DND-41 (cell line): ENCODE measurements around the gene ELOVL7.

Source experiments
- ATAC-seq: fragments of 200-7000 bp; cut with Tn5 transposase; 3 replicates; pipeline ENCODE4 v1.9.1; 2021; ENCODE audit warnings: low read depth; ENCODE audit not compliant: insufficient read depth
- DNase-seq: peaks from one replicate; pipeline ENCODE4 v3.0.0-alpha.2; 2020
- H2AFZ ChIP-seq: 2 replicates; pipeline ENCODE4 v1.6.0; 2012; ENCODE audit warnings: low read depth, low read length
- H3K27ac ChIP-seq: 2 replicates; pipeline ENCODE4 v1.5.1; 2012; ENCODE audit warnings: low read length, inconsistent platforms
- H3K27me3 ChIP-seq: fragments of 200-600 bp; sonication (generic); 2 replicates; pipeline ENCODE4 v1.6.0; 2012; ENCODE audit warnings: low read length, mild to moderate bottlenecking, inconsistent platforms; ENCODE audit not compliant: insufficient read depth, poor library complexity
- H3K36me3 ChIP-seq: 2 replicates; pipeline ENCODE4 v1.5.1; 2012; ENCODE audit warnings: low read length, inconsistent platforms; ENCODE audit not compliant: insufficient read depth
- H3K4me1 ChIP-seq: 2 replicates; pipeline ENCODE4 v1.5.1; 2012; ENCODE audit warnings: mild to moderate bottlenecking, low read length; ENCODE audit not compliant: insufficient read depth
- H3K4me2 ChIP-seq: 2 replicates; pipeline ENCODE4 v1.6.0; 2012; ENCODE audit warnings: mild to moderate bottlenecking, moderate library complexity, low read length, inconsistent platforms; ENCODE audit not compliant: insufficient read depth
- H3K4me3 ChIP-seq, 2 experiments: fragments of 200-600 bp in 1 of 2; shearing (Covaris generic) in 1 of 2; 2 replicates each; pipeline ENCODE4 v1.5.1; 2012 to 2016; ENCODE audit warnings: inconsistent platforms in 2 of 2, low read length in 2 of 2, mild to moderate bottlenecking in 2 of 2, low read depth in 1 of 2, moderate library complexity in 1 of 2
- H3K79me2 ChIP-seq: 2 replicates; pipeline ENCODE4 v1.6.0; 2012; ENCODE audit warnings: low read length, inconsistent platforms; ENCODE audit not compliant: insufficient read depth
- H3K9ac ChIP-seq: 2 replicates; pipeline ENCODE4 v1.6.0; 2012; ENCODE audit warnings: low read depth, mild to moderate bottlenecking, inconsistent platforms, low read length, moderate library complexity
- H3K9me3 ChIP-seq: 2 replicates; pipeline ENCODE4 v1.5.1; 2012; ENCODE audit warnings: low read length, moderate library complexity, mild to moderate bottlenecking, inconsistent platforms; ENCODE audit not compliant: insufficient read depth, severe bottlenecking
- H4K20me1 ChIP-seq: 2 replicates; pipeline ENCODE4 v1.6.0; 2012; ENCODE audit warnings: low read length; ENCODE audit not compliant: insufficient read depth
- EZH2 ChIP-seq: IDR thresholded peaks from 3 replicates; pipeline ENCODE4 v1.6.1; 2012; ENCODE audit warnings: borderline replicate concordance, low read depth, mild to moderate bottlenecking, moderate library complexity, low read length, inconsistent platforms; ENCODE audit not compliant: severe bottlenecking
- TF ChIP-seq, protein P1 (sequence below): IDR thresholded peaks from 2 replicates; pipeline ENCODE4 v1.5.1; 2012; ENCODE audit warnings: borderline replicate concordance, low read length, moderate library complexity, mild to moderate bottlenecking; ENCODE audit not compliant: poor library complexity, severe bottlenecking; ENCODE audit errors: extremely low read depth

ELOVL7 gene

DNA sequence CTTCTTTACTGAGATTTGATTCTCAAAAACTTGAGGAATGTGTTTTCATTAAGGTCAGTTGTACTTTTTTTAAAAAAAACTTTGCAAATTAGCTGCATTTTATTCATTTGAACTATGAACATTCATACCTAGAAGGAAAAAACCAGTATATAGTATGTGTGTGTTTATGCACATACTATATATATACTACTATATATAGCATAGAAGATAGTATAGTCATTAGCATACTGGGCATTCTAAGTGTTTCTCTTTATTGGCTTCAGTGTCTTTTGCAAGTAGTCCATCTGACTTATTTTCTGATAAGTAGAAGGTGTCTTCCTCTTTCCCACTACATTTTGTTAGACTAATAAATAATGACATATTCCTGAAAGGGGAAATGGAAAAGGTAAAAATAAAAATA lies 33.0 kb downstream of the ELOVL7 start:
- H2AFZ ChIP-seq, result no peak overlapping the region
- no peaks in the 10 kb centered on the region for H4K20me1 ChIP-seq
- DNase-seq (no peak), ATAC-seq (no peak)
- no peaks in the 10 kb centered on the region for H3K9me3 ChIP-seq
- no peaks in the 10 kb centered on the region for H3K79me2 ChIP-seq
- H3K4me2 ChIP-seq, result no peak overlapping the region
- H3K9ac ChIP-seq, result no peak overlapping the region
- H3K27ac ChIP-seq, result no peak overlapping the region
- no peaks in the 10 kb centered on the region for H3K4me1 ChIP-seq
- no peaks in the 10 kb centered on the region for H3K27me3 ChIP-seq
- H3K4me3 ChIP-seq, result no peak overlapping the region
- no peaks in the 10 kb centered on the region for H3K36me3 ChIP-seq
- no peak for TF ChIP-seq EZH2
- TF ChIP-seq, protein P1, sequence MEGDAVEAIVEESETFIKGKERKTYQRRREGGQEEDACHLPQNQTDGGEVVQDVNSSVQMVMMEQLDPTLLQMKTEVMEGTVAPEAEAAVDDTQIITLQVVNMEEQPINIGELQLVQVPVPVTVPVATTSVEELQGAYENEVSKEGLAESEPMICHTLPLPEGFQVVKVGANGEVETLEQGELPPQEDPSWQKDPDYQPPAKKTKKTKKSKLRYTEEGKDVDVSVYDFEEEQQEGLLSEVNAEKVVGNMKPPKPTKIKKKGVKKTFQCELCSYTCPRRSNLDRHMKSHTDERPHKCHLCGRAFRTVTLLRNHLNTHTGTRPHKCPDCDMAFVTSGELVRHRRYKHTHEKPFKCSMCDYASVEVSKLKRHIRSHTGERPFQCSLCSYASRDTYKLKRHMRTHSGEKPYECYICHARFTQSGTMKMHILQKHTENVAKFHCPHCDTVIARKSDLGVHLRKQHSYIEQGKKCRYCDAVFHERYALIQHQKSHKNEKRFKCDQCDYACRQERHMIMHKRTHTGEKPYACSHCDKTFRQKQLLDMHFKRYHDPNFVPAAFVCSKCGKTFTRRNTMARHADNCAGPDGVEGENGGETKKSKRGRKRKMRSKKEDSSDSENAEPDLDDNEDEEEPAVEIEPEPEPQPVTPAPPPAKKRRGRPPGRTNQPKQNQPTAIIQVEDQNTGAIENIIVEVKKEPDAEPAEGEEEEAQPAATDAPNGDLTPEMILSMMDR, result no peak

DNA sequence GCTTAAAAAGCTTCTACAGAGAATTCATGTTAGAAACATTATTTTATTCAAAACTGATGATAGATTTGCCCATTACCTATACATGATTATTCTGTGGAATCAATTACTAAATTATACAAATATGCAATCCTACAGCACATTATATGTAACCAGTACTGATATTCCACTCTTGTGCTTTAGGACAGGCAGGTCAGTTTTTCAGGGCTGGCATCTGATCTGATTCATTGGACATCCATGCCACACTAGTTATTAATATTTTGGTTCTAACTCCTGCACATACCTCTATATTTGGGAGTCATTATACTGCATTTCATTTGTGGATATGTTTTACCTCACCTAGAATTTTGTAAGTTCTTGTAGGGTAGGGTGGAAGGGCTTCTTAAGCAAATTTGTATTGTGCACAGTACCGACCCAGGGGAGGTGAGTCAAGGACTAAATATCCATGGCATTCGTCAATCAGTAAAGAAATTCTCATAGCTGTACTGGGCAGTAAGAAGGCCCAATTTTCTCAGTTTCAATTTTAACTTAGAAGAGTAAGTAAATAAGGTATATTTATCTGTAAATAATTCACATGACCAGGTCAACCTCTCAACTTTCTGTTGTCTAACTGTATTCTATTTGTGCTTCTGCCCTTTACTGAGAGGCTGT lies 33.5 kb downstream of the ELOVL7 start:
- ATAC-seq, result no peak

DNA sequence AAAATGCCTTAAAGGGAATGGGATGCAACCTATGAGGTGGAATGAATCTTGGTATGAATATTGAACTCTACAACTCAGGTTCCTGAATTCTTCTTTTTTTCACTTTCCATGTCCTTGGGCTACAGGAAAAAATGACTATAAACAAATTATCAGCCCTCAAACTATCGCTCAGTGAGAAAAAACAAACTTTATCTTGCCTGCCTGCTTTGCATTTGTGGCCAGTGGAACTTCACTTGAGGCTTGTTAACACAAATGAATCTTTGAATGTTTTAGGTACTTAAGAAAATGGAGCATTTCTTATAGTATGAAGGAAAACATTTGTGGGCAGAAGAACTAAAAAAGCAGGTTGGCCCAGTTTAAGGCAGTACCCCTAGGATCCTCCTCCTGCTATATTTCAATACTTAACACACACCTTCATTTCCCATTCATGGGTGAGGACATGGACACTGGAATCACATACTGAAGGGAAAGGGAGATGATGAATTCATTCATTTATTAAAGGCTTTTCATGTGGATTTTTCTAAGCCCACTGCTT lies 34.1 kb downstream of the ELOVL7 start:
- no peak overlapping the region for H3K4me3 ChIP-seq
- ATAC-seq (no peak), DNase-seq (no peak)
- H3K4me1 ChIP-seq, result no peaks in the 10 kb centered on the region
- no peak overlapping the region for H3K9ac ChIP-seq
- H2AFZ ChIP-seq, result no peak overlapping the region
- no peak overlapping the region for H3K27ac ChIP-seq
- no peaks in the 10 kb centered on the region for H3K36me3 ChIP-seq
- TF ChIP-seq, protein P1, result no peak
- no peak for TF ChIP-seq EZH2
- H3K27me3 ChIP-seq, result no peaks in the 10 kb centered on the region
- H4K20me1 ChIP-seq, result no peaks in the 10 kb centered on the region
- H3K9me3 ChIP-seq, result no peaks in the 10 kb centered on the region
- H3K79me2 ChIP-seq, result no peaks in the 10 kb centered on the region
- no peak overlapping the region for H3K4me2 ChIP-seq

More for the DNA sequence above, 33.5 kb downstream of the ELOVL7 start:
- Histone ChIP-seq H3K27ac (no peak overlapping the region), H3K9ac (no peak overlapping the region), H3K36me3 (no peaks in the 10 kb centered on the region), H3K27me3 (no peaks in the 10 kb centered on the region), H3K4me1 (no peaks in the 10 kb centered on the region), H4K20me1 (no peaks in the 10 kb centered on the region), H2AFZ (no peak overlapping the region), H3K4me3 (no peak overlapping the region), H3K4me2 (no peak overlapping the region), H3K9me3 (no peaks in the 10 kb centered on the region), H3K79me2 (no peaks in the 10 kb centered on the region)
- DNase-seq, result no peak
- TF ChIP-seq, protein P1, result no peak
- TF ChIP-seq EZH2, result no peak
